Measurements from ENCODE around the gene PLXDC1.

PLXDC1 gene

GRCh38 chr17:39016193-39017153, 135.0 kb downstream of the PLXDC1 start:
- no peaks in the 10 kb centered on the region for H3K9me3 ChIP-seq (ENCODE audit: low read length)
- no peaks in the 10 kb centered on the region for H3K36me3 ChIP-seq (ENCODE audit: insufficient read depth, low read length)
- H3K27ac ChIP-seq (ENCODE audit: low read depth, low read length) = no peak overlapping the region
- no peaks in the 10 kb centered on the region for H3K27me3 ChIP-seq (ENCODE audit: control insufficient read depth in 1 of 2, insufficient read depth in 2 of 2, low read length in 2 of 2)
- H3K4me3 ChIP-seq (ENCODE audit: low read depth in 1 of 2, low read length in 2 of 2) = no peak overlapping the region
- peaks cover 6% of the 10 kb centered on the region for H3K4me1 ChIP-seq (ENCODE audit: insufficient read depth, low read length)
- no peak overlapping the region for H3K9ac ChIP-seq (ENCODE audit: low read length)

- no peak overlapping the region for H3K4me3 ChIP-seq (ENCODE audit: low read depth in 1 of 2, low read length in 2 of 2)
- no peaks in the 10 kb centered on the region for H3K27me3 ChIP-seq (ENCODE audit: control insufficient read depth in 1 of 2, insufficient read depth in 2 of 2, low read length in 2 of 2)
- H3K36me3 ChIP-seq (ENCODE audit: insufficient read depth, low read length) = no peaks in the 10 kb centered on the region
- H3K9me3 ChIP-seq (ENCODE audit: low read length) = no peaks in the 10 kb centered on the region
- no peak overlapping the region for H3K9ac ChIP-seq (ENCODE audit: low read length)
- H3K27ac ChIP-seq (ENCODE audit: low read depth, low read length) = no peak overlapping the region
- H3K4me1 ChIP-seq (ENCODE audit: insufficient read depth, low read length) = peaks cover 6% of the 10 kb centered on the region
Observed at GRCh38 chr17:39015546-39015935, 135.9 kb downstream of the PLXDC1 start.

- Histone ChIP-seq H3K27ac (ENCODE audit: low read depth, low read length) (no peak overlapping the region), H3K9me3 (ENCODE audit: low read length) (no peaks in the 10 kb centered on the region), H3K27me3 (ENCODE audit: control insufficient read depth in 1 of 2, insufficient read depth in 2 of 2, low read length in 2 of 2) (no peaks in the 10 kb centered on the region), H3K9ac (ENCODE audit: low read length) (no peak overlapping the region), H3K4me1 (ENCODE audit: insufficient read depth, low read length) (peaks cover 6% of the 10 kb centered on the region), H3K4me3 (ENCODE audit: low read depth in 1 of 2, low read length in 2 of 2) (no peak overlapping the region), H3K36me3 (ENCODE audit: insufficient read depth, low read length) (no peaks in the 10 kb centered on the region)
Observed at GRCh38 chr17:39014795-39015545, 136.5 kb downstream of the PLXDC1 start.

DNA sequence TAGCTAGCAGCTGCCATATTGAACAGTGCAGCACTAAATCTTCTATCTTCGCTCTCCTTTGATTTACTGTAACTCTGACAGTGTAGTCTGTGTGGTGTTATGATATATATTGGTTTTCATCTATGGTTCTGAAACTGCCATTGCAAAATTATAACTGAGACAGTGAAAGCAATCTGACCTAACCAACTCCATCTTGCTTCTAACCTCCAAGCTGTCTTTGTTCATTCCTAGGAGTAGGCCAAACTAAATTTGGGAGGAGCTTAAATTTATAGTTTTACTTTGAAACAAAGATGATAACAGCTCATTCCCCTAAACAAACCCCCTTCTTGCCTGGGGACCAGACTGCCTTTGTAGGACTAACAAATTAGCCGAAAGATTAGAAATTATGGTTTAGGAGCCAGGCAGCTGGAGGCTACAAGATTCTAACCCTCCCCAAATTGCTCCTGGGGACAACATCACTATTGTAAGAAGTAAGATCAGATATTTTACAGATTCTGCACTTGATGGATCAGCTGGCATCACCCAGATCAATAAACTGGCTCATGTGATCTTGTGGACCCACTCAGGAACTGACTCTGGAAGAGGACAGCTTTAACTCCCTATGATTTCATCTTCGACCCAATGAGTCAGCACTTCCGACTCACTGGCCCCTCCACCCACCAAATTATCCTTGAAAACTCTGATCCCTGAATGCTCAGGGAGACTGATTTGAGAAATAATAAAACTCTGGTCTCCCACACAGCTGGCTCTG, 137.2 kb downstream of the PLXDC1 start:
- no peak overlapping the region for H3K27ac ChIP-seq (ENCODE audit: low read depth, low read length)
- H3K9me3 ChIP-seq (ENCODE audit: low read length) = no peaks in the 10 kb centered on the region
- H3K4me1 ChIP-seq (ENCODE audit: insufficient read depth, low read length) = peaks cover 6% of the 10 kb centered on the region
- no peaks in the 10 kb centered on the region for H3K36me3 ChIP-seq (ENCODE audit: insufficient read depth, low read length)
- no peak overlapping the region for H3K9ac ChIP-seq (ENCODE audit: low read length)
- no peaks in the 10 kb centered on the region for H3K27me3 ChIP-seq (ENCODE audit: control insufficient read depth in 1 of 2, insufficient read depth in 2 of 2, low read length in 2 of 2)
- no peak overlapping the region for H3K4me3 ChIP-seq (ENCODE audit: low read depth in 1 of 2, low read length in 2 of 2)

Measured in muscle layer of colon (tissue), 2 donors.